HCT116 (cell line): ENCODE results near the gene GP1BB. TPM values are rescaled to one million over a fixed set of nuclear protein-coding genes. Genes with fewer than 3 reads are reported as not detected.
"Not testable (repeated sequence)": the region's sequence is repeated elsewhere in the genome, so short reads cannot be mapped to it uniquely, and the experiment has no call there.

Experiments used
- ATAC-seq: fragments of 200-7000 bp; cut with Tn5 transposase; 2 replicates; pipeline ENCODE4 v1.9.1; 2020; ENCODE audit warnings: mild to moderate bottlenecking, moderate library complexity
- BruUV-seq: library from RNA; stranded (reverse); fragments of 400-500 nt; replicated peaks from 2 replicates; lab custom pipeline; 2021; lab: Mats Ljungman, UMichigan
- CTCF ChIA-PET: fragments of 300-600 bp; sonication (Branson Sonifier 250); formaldehyde crosslinking; loops from one replicate; lab custom pipeline; 2021; ENCODE audit warnings: antibody characterized with exemption; lab: Charles Lee
- POLR2A ChIA-PET: fragments of 300-600, 350-600 bp; sonication (Branson Sonifier 250); formaldehyde crosslinking; loops from one replicate; lab custom pipeline; 2021; ENCODE audit warnings: antibody characterized with exemption; lab: Charles Lee
- RAD21 ChIA-PET, 2 experiments: fragments of 300-600 bp; sonication (Branson Sonifier 250); formaldehyde crosslinking; loops; one replicate each; lab custom pipeline; 2023; ENCODE audit warnings: low total read pairs in 2 of 2; ENCODE audit not compliant: uncharacterized antibody in 2 of 2, unreplicated experiment in 2 of 2, low non-redundant PET in 1 of 2; lab: Charles Lee
- DNase-seq: peaks from one replicate; pipeline ENCODE4 v3.0.0-alpha.2; 2010; ENCODE audit warnings: low read depth, low spot score
- H2AFZ ChIP-seq: fragments of 200-600 bp; shearing (Covaris generic), sonication (generic); 2 replicates; pipeline ENCODE4 v1.6.1; 2017; ENCODE audit warnings: low read depth, mixed run types, mixed read lengths, antibody characterized with exemption, low read length; ENCODE audit not compliant: poor library complexity, severe bottlenecking
- H3K27ac ChIP-seq: 2 replicates; pipeline ENCODE4 v1.5.1; 2012; ENCODE audit warnings: low read depth, low read length
- H3K27me3 ChIP-seq: fragments of 200-600 bp; sonication (generic); 2 replicates; pipeline ENCODE4 v1.6.1; 2016; ENCODE audit warnings: mixed run types, low read length, mixed read lengths; ENCODE audit not compliant: insufficient read depth
- H3K36me3 ChIP-seq, 2 experiments: fragments of 200-500 bp in 1 of 2; fragments of 200-600 bp in 1 of 2; sonication (Bioruptor generic) in 1 of 2; sonication (generic) in 1 of 2; 2 replicates each; pipeline versions ENCODE4 v1.5.1 to v1.6.1; 2014 to 2016; ENCODE audit warnings: low read length in 2 of 2, inconsistent platforms in 1 of 2, mixed read lengths in 1 of 2, mixed run types in 1 of 2; ENCODE audit not compliant: insufficient read depth in 2 of 2, control insufficient read depth in 1 of 2
- H3K4me1 ChIP-seq, 2 experiments: fragments of 200-600 bp in 1 of 2; sonication (generic) in 1 of 2; 2 replicates each; pipeline versions ENCODE4 v1.5.1 to v1.6.1; 2012 to 2017; ENCODE audit warnings: low read length in 2 of 2, inconsistent platforms in 1 of 2, mild to moderate bottlenecking in 1 of 2, mixed read lengths in 1 of 2, mixed run types in 1 of 2, moderate library complexity in 1 of 2; ENCODE audit not compliant: insufficient read depth in 2 of 2, control insufficient read depth in 1 of 2
- H3K4me2 ChIP-seq: fragments of 200-600 bp; sonication (generic); 2 replicates; pipeline ENCODE4 v1.6.1; 2017; ENCODE audit warnings: mixed run types, low read length, mixed read lengths
- H3K4me3 ChIP-seq, 2 experiments: fragments of 200-600 bp in 1 of 2; sonication (generic) in 1 of 2; replicated peaks in 1 of 2; 2 replicates each; pipeline ENCODE4 v1.5.1; 2011 to 2016; ENCODE audit warnings: low read length in 2 of 2, control low read depth in 1 of 2, low read depth in 1 of 2, mild to moderate bottlenecking in 1 of 2, mixed read lengths in 1 of 2, mixed run types in 1 of 2
- H3K79me2 ChIP-seq: fragments of 200-600 bp; sonication (generic); 2 replicates; pipeline ENCODE4 v1.6.1; 2017; ENCODE audit warnings: mild to moderate bottlenecking, mixed run types, low read length, moderate library complexity, mixed read lengths; ENCODE audit not compliant: insufficient read depth
- H3K9ac ChIP-seq: fragments of 200-600 bp; sonication (generic); 2 replicates; pipeline ENCODE4 v1.6.1; 2016; ENCODE audit warnings: low read length, mixed read lengths
- H3K9me2 ChIP-seq: fragments of 200-600 bp; sonication (generic), shearing (Covaris generic); 2 replicates; pipeline ENCODE4 v1.6.1; 2017; ENCODE audit warnings: mixed run types, mild to moderate bottlenecking, moderate library complexity; ENCODE audit not compliant: insufficient read depth
- H3K9me3 ChIP-seq, 2 experiments: fragments of 200-500 bp in 1 of 2; fragments of 200-600 bp in 1 of 2; sonication (Bioruptor generic) in 1 of 2; sonication (generic) in 1 of 2; 2 replicates each; pipeline ENCODE4 v1.6.1; 2014 to 2017; ENCODE audit warnings: low read length in 2 of 2, mixed read lengths in 2 of 2, inconsistent platforms in 1 of 2, low read depth in 1 of 2, mild to moderate bottlenecking in 1 of 2, mixed run types in 1 of 2, moderate library complexity in 1 of 2; ENCODE audit not compliant: control insufficient read depth in 1 of 2, insufficient read depth in 1 of 2
- H4K20me1 ChIP-seq: fragments of 200-600 bp; sonication (generic), shearing (Covaris generic); 2 replicates; pipeline ENCODE4 v1.6.1; 2017; ENCODE audit warnings: mixed run types, mild to moderate bottlenecking, moderate library complexity; ENCODE audit not compliant: insufficient read depth
- SRF ChIP-seq: IDR thresholded peaks from 2 replicates; pipeline ENCODE4 v1.6.1; 2012; ENCODE audit warnings: low read depth
- intact Hi-C: fragments of 100-400 bp; cut with micrococcal nuclease; formaldehyde crosslinking; loops from 2 replicates; pipeline ENCODE4 v1.10.0; 2022
- total RNA-seq: library from RNA; stranded (reverse); gene quantifications from one replicate; pipeline ENCODE4 v1.2.1, GENCODE V29; 2021; ENCODE audit not compliant: unreplicated experiment

The GP1BB gene
- total RNA-seq, 1 experiment from 2014 or later = 4.8 TPM

DNA sequence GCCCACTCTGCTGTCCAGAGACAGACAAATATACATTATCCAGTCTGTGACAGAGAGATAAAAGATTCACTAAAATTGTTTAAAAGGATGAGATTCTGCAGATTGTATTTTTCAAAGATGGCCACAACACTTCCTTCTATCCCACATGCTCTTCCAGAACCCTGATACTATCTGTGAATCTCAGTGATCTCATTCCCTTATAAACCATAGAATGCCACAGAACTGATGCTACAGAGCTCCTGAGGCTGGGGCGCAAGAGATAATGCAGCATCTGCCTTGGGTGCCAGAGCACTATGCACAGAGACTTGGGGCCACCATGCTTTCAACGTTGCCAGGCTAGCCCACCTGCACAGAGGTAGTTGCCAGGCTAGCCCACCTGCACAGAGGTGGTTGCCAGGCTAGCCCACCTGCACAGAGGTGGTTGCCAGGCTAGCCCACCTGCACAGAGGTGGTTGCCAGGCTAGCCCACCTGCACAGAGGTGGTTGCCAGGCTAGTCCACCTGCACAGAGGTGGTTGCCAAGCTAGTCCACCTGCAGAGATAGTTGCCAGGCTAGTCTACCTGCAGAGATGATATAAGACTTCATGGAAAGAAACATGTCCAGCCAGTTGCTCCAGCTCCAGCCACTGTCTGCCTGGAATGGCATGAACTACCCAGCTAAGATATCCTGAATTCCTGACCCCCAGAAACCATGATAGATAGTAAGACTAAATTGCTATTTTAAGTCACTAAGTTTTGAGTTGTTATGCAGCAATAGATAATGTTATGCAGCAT lies 26.6 kb upstream of the GP1BB start:
- no peak for TF ChIP-seq SRF
- TF ChIP-seq, all 23 proteins: peak for 0
- no peak overlapping the region for H2AFZ ChIP-seq
- no peaks in the 10 kb centered on the region for H4K20me1 ChIP-seq
- H3K9me2 ChIP-seq = no peaks in the 10 kb centered on the region
- H3K4me2 ChIP-seq = no peak overlapping the region
- intact Hi-C loops = no loop called here
- no TSS peak for BruUV-seq
- no peaks in the 10 kb centered on the region for H3K27me3 ChIP-seq
- no peak overlapping the region for H3K9ac ChIP-seq
- ChIA-PET CTCF (no interaction called here), POLR2A (interaction anchor here (0.6 kb wide), 1 partner anchor 16 kb away, joined by 4 read pairs; no protein-coding TSS in a partner anchor), RAD21 (no interaction called here)
- no peak overlapping the region for H3K27ac ChIP-seq
- no peak overlapping the region for H3K4me3 ChIP-seq
- H3K79me2 ChIP-seq = no peaks in the 10 kb centered on the region
- no peaks in the 10 kb centered on the region for H3K9me3 ChIP-seq
- peaks cover 3 to 12% of the 10 kb centered on the region in 2 experiments; a peak in 3 of 4 replicates for H3K4me1 ChIP-seq
- DNase-seq (no peak), ATAC-seq (no peak)
- H3K36me3 ChIP-seq = no peaks in the 10 kb centered on the region

DNA sequence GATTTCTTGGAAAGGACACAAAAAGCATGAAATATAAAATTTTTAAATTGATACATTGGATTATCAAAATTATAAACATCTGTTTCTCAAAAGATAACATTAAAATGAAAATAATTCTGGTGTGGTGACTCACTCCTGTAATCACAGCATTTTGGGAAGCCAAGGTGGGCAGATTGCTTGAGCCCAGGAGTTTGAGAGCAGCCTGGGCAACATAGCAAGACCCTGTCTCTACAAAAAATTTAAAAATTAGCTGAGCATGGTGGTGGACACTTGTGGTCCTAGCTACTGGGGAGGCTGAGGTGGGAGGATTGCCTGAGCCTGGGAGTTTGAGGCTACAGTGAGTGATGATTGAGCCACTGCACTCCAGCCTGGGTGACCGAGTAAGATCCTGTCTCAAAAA lies 25.5 kb upstream of the GP1BB start:
- RAD21 ChIA-PET, CTCF ChIA-PET, H4K20me1 ChIP-seq, BruUV-seq, H3K9me2 ChIP-seq, H3K4me1 ChIP-seq, H3K27ac ChIP-seq, ATAC-seq, H3K4me2 ChIP-seq, H3K79me2 ChIP-seq, DNase-seq, H3K9me3 ChIP-seq, H3K27me3 ChIP-seq, H3K9ac ChIP-seq, intact Hi-C loops, H3K36me3 ChIP-seq, H3K4me3 ChIP-seq, H2AFZ ChIP-seq, POLR2A ChIA-PET: not testable (repeated sequence)
